A673 (cell line): ENCODE results near the gene LRRC10. TPM values are rescaled to one million over a fixed set of nuclear protein-coding genes. Genes with fewer than 3 reads are reported as not detected.

ENCODE experiments used
- BruUV-seq: library from RNA; stranded (reverse); fragments of 400-500 nt; replicated peaks from 2 replicates; lab custom pipeline; 2021; lab: Mats Ljungman, UMichigan
- CTCF ChIA-PET: fragments of 300-600 bp; sonication (Branson Sonifier 250); formaldehyde crosslinking; loops from one replicate; lab custom pipeline; 2022; ENCODE audit warnings: antibody characterized with exemption; lab: Charles Lee
- POLR2A ChIA-PET: fragments of 300-600 bp; sonication (Branson Sonifier 250); formaldehyde crosslinking; loops from one replicate; lab custom pipeline; 2022; ENCODE audit warnings: antibody characterized with exemption; ENCODE audit not compliant: low non-redundant PET; lab: Charles Lee
- DNase-seq: peaks from one replicate; pipeline ENCODE4 v3.0.0-alpha.2; 2015; ENCODE audit warnings: low spot score
- H3K27ac ChIP-seq: fragments of 200-600 bp; sonication (generic); 2 replicates; pipeline ENCODE4 v1.5.1; 2016; ENCODE audit warnings: mixed run types, low read depth, mild to moderate bottlenecking, mixed read lengths, antibody characterized with exemption, low read length; ENCODE audit not compliant: poor library complexity, severe bottlenecking
- H3K27me3 ChIP-seq: fragments of 200-600 bp; sonication (generic); replicated peaks from 2 replicates; pipeline ENCODE4 v1.6.1; 2017; ENCODE audit warnings: mixed run types, low read depth, mild to moderate bottlenecking, mixed read lengths, antibody characterized with exemption, low read length; ENCODE audit not compliant: insufficient read depth, poor library complexity
- H3K36me3 ChIP-seq: fragments of 200-600 bp; sonication (generic); 2 replicates; pipeline ENCODE4 v1.6.1; 2016; ENCODE audit warnings: mixed run types, mild to moderate bottlenecking, mixed read lengths, antibody characterized with exemption, low read length; ENCODE audit not compliant: insufficient read depth, poor library complexity, severe bottlenecking
- H3K4me1 ChIP-seq: fragments of 200-600 bp; sonication (generic); 2 replicates; pipeline ENCODE4 v1.6.1; 2017; ENCODE audit warnings: mixed run types, mild to moderate bottlenecking, mixed read lengths, antibody characterized with exemption, low read length; ENCODE audit not compliant: insufficient read depth, poor library complexity, severe bottlenecking
- H3K4me3 ChIP-seq: fragments of 200-600 bp; sonication (generic); 2 replicates; pipeline ENCODE4 v1.5.1; 2016; ENCODE audit warnings: low read depth, mixed run types, mild to moderate bottlenecking, mixed read lengths, low read length; ENCODE audit not compliant: poor library complexity, severe bottlenecking
- H3K9me3 ChIP-seq: fragments of 200-600 bp; sonication (generic); 2 replicates; pipeline ENCODE4 v1.6.1; 2016; ENCODE audit warnings: mixed run types, low read depth, mild to moderate bottlenecking, mixed read lengths, antibody characterized with exemption, low read length; ENCODE audit not compliant: poor library complexity, severe bottlenecking
- EZH2 ChIP-seq: fragments of 200-600 bp; sonication (generic); IDR thresholded peaks from 2 replicates; pipeline ENCODE4 v1.6.1; 2017; ENCODE audit warnings: borderline replicate concordance, low read depth, mild to moderate bottlenecking, mixed read lengths, antibody characterized with exemption, low read length; ENCODE audit not compliant: poor library complexity, severe bottlenecking
- intact Hi-C: fragments of 100-400 bp; cut with micrococcal nuclease; formaldehyde crosslinking; loops from one replicate; pipeline ENCODE4 v1.10.0; 2022; ENCODE audit not compliant: unreplicated experiment
- total RNA-seq: library from RNA; stranded (reverse); gene quantifications from 2 replicates; pipeline ENCODE4 v1.2.3, GENCODE V29; 2021
- TF ChIP-seq, protein P1 (sequence below): fragments of 300-800, 200-600 bp; sonication (generic); conservative IDR thresholded peaks from 2 replicates; pipeline ENCODE4 v1.5.1; 2017; ENCODE audit warnings: low read depth, mild to moderate bottlenecking, antibody characterized with exemption, low read length, moderate library complexity, mixed read lengths

Gene LRRC10
- total RNA-seq, 1 experiment from 2014 or later, result not detected

DNA sequence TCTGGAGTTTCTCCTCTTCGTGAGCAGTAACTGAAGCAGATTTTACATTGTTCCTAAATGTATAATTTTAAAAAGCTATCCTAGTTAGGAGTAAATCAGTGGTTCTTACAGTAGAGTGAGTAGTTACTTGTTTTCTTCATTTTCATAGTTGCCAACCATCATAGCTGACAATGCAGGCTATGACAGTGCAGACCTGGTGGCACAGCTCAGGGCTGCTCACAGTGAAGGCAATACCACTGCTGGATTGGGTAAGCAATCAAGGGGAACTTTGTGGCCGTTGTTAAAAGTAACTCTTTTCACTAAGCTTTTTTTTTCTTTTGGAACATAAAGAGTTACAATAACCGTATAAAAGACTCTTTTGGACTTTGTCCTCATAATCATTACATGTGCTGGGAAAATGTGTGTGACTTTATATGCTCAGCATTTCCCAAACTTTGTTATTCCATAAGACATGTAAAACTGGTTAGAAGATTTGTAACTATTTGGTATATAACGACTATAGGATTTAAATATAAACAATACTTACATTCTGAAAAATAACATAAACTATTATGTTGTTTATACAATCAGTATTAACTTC is 12.4 kb downstream of the LRRC10 start:
- no peak for DNase-seq
- Histone ChIP-seq H3K36me3 (peaks cover 97% of the 10 kb centered on the region), H3K27me3 (no peaks in the 10 kb centered on the region), H3K4me3 (no peak overlapping the region), H3K9me3 (no peaks in the 10 kb centered on the region), H3K27ac (no peak overlapping the region), H3K4me1 (no peaks in the 10 kb centered on the region)
- no peak for TF ChIP-seq EZH2
- TF ChIP-seq, protein P1, sequence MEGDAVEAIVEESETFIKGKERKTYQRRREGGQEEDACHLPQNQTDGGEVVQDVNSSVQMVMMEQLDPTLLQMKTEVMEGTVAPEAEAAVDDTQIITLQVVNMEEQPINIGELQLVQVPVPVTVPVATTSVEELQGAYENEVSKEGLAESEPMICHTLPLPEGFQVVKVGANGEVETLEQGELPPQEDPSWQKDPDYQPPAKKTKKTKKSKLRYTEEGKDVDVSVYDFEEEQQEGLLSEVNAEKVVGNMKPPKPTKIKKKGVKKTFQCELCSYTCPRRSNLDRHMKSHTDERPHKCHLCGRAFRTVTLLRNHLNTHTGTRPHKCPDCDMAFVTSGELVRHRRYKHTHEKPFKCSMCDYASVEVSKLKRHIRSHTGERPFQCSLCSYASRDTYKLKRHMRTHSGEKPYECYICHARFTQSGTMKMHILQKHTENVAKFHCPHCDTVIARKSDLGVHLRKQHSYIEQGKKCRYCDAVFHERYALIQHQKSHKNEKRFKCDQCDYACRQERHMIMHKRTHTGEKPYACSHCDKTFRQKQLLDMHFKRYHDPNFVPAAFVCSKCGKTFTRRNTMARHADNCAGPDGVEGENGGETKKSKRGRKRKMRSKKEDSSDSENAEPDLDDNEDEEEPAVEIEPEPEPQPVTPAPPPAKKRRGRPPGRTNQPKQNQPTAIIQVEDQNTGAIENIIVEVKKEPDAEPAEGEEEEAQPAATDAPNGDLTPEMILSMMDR, result no peak
- no TSS peak for BruUV-seq
- ChIA-PET POLR2A (no interaction called here), CTCF (no interaction called here)
- intact Hi-C loops, result no loop called here

DNA sequence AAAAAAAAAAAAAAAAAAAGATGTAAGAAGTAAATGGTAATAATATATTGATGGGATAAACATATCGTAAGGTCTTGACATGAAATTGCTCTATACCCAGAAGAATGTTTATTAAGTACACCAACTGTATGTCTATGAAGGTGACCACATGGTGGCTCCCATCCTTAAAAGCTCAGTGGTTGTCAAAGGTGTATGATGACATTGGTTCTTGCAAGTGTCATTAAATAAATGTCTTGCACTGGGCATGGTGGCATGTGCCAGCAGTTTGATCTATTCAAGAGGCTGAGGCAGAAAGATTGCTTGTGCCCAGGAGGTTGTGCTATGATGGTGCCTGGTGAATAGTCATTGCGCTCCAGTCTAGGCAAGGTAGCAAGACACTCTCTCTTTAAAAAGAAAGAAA is 15.0 kb downstream of the LRRC10 start:
- Histone ChIP-seq H3K9me3 (no peaks in the 10 kb centered on the region), H3K4me1 (no peaks in the 10 kb centered on the region), H3K27ac (no peak overlapping the region), H3K36me3 (peaks cover 97% of the 10 kb centered on the region), H3K27me3 (no peaks in the 10 kb centered on the region), H3K4me3 (no peak overlapping the region)
- intact Hi-C loops, result no loop called here
- DNase-seq, result peak; percentile 14
- CTCF ChIA-PET, result no interaction called here
- TF ChIP-seq, protein P1, result 0 out of 2 replicates have a peak, but pooled peaks have one; percentile 14
- no peak for TF ChIP-seq EZH2
- POLR2A ChIA-PET, result no interaction called here
- BruUV-seq, result no TSS peak

DNA sequence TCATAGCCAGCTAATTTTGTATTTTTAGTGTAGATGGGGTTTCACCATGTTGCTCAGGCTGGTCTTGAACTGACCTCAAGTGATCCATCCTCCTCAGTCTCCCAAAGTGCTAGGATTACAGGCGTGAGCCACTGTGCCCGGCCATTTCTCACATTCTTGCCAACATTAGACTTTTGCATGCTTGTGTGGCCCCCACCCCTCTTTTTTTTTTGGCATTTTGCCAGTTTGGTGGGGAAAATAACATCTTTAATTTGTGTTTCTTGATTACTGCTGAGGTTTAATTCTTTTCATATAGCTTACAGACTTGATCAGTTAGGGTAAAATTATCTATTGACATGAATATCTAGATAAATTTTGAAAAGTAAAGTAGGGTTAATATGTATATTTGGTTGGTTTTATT is 21.6 kb downstream of the LRRC10 start:
- no TSS peak for BruUV-seq
- Histone ChIP-seq H3K4me1 (peaks cover 10% of the 10 kb centered on the region), H3K27ac (no peak overlapping the region), H3K9me3 (no peaks in the 10 kb centered on the region), H3K4me3 (no peak overlapping the region), H3K27me3 (no peaks in the 10 kb centered on the region), H3K36me3 (peaks cover 80% of the 10 kb centered on the region)
- ChIA-PET CTCF (interaction anchor here (0.6 kb wide), 1 partner anchor 38 kb away, joined by 3 read pairs; no protein-coding TSS in a partner anchor), POLR2A (interaction anchor here (0.7 kb wide), 1 partner anchor 18 kb away, joined by 3 read pairs; no protein-coding TSS in a partner anchor)
- TF ChIP-seq, protein P1, result no peak
- no peak for TF ChIP-seq EZH2
- no peak for DNase-seq
- intact Hi-C loops, result no loop called here
